ENCODE results near the gene EBF4.

Gene EBF4

GRCh38 chr20:2756056-2756611 is 63.6 kb downstream of the EBF4 start:
- H3K9me3 ChIP-seq = no peaks in the 10 kb centered on the region
- no peak overlapping the region for H3K27ac ChIP-seq
- no peak for TF ChIP-seq CTCF (IDR thresholded peaks at IDR 0.05)
- no peak overlapping the region for H3K4me3 ChIP-seq (ENCODE audit: low read depth in 1 of 2, low read length in 1 of 2)
- peaks cover 13 to 20% of the 10 kb centered on the region in 2 experiments for H3K4me1 ChIP-seq (ENCODE audit: control insufficient read depth in 1 of 2, insufficient read depth in 1 of 2, low read depth in 1 of 2, low read length in 1 of 2)
- H3K27me3 ChIP-seq = peaks cover 76% of the 10 kb centered on the region
- H3K36me3 ChIP-seq = no peaks in the 10 kb centered on the region

GRCh38 chr20:2757001-2757400 is 64.4 kb downstream of the EBF4 start:
- Histone ChIP-seq H3K4me1 (ENCODE audit: control insufficient read depth in 1 of 2, insufficient read depth in 1 of 2, low read depth in 1 of 2, low read length in 1 of 2) (peaks cover 9 to 12% of the 10 kb centered on the region in 2 experiments), H3K36me3 (no peaks in the 10 kb centered on the region), H3K27me3 (peaks cover 67% of the 10 kb centered on the region), H3K4me3 (ENCODE audit: low read depth in 1 of 2, low read length in 1 of 2) (no peak overlapping the region), H3K9me3 (no peaks in the 10 kb centered on the region), H3K27ac (no peak overlapping the region)
- no peak for TF ChIP-seq CTCF (IDR thresholded peaks at IDR 0.05)

GRCh38 chr20:2757969-2758368 is 65.4 kb downstream of the EBF4 start:
- peaks cover 2 to 3% of the 10 kb centered on the region in 2 experiments for H3K4me1 ChIP-seq (ENCODE audit: control insufficient read depth in 1 of 2, insufficient read depth in 1 of 2, low read depth in 1 of 2, low read length in 1 of 2)
- no peak overlapping the region for H3K27ac ChIP-seq
- no peaks in the 10 kb centered on the region for H3K9me3 ChIP-seq
- H3K27me3 ChIP-seq = peaks cover 64% of the 10 kb centered on the region
- no peak for TF ChIP-seq CTCF (IDR thresholded peaks at IDR 0.05)
- H3K4me3 ChIP-seq (ENCODE audit: low read depth in 1 of 2, low read length in 1 of 2) = no peak overlapping the region
- no peaks in the 10 kb centered on the region for H3K36me3 ChIP-seq

GRCh38 chr20:2759143-2759542 is 66.6 kb downstream of the EBF4 start:
- Histone ChIP-seq H3K36me3 (no peaks in the 10 kb centered on the region), H3K4me1 (ENCODE audit: control insufficient read depth in 1 of 2, insufficient read depth in 1 of 2, low read depth in 1 of 2, low read length in 1 of 2) (no peaks in the 10 kb centered on the region), H3K4me3 (ENCODE audit: low read depth in 1 of 2, low read length in 1 of 2) (no peak overlapping the region), H3K27ac (no peak overlapping the region), H3K27me3 (peaks cover 61% of the 10 kb centered on the region), H3K9me3 (no peaks in the 10 kb centered on the region)
- no peak for TF ChIP-seq CTCF (IDR thresholded peaks at IDR 0.05)

GRCh38 chr20:2759603-2760296 is 67.2 kb downstream of the EBF4 start:
- no peaks in the 10 kb centered on the region for H3K9me3 ChIP-seq
- H3K27me3 ChIP-seq = peaks cover 57% of the 10 kb centered on the region
- H3K4me3 ChIP-seq (ENCODE audit: low read depth in 1 of 2, low read length in 1 of 2) = no peak overlapping the region
- H3K27ac ChIP-seq = no peak overlapping the region
- no peak for TF ChIP-seq CTCF (IDR thresholded peaks at IDR 0.05)
- H3K4me1 ChIP-seq (ENCODE audit: control insufficient read depth in 1 of 2, insufficient read depth in 1 of 2, low read depth in 1 of 2, low read length in 1 of 2) = no peaks in the 10 kb centered on the region
- no peaks in the 10 kb centered on the region for H3K36me3 ChIP-seq
